GM23338 (cell line): ENCODE measurements around the gene SNAP91.
"Not testable (repeated sequence)": the region's sequence is repeated elsewhere in the genome, so short reads cannot be mapped to it uniquely, and the experiment has no call there.

ENCODE experiments used
- CREB1 ChIP-seq: fragments of 250-450 bp; sonication (Bioruptor Pico); IDR thresholded peaks from 2 replicates; pipeline ENCODE4 v1.5.0; 2020; ENCODE audit warnings: low read depth, mild to moderate bottlenecking, moderate library complexity
- CTCF ChIP-seq, 2 experiments: fragments of 200-600 bp in 1 of 2; sonication (generic) in 1 of 2; conservative IDR thresholded peaks; 2 replicates each; pipeline versions ENCODE4 v1.5.1 to v1.6.1; 2016 to 2017; ENCODE audit warnings: antibody characterized with exemption in 2 of 2, low read depth in 2 of 2, mild to moderate bottlenecking in 2 of 2, moderate library complexity in 1 of 2

DNA sequence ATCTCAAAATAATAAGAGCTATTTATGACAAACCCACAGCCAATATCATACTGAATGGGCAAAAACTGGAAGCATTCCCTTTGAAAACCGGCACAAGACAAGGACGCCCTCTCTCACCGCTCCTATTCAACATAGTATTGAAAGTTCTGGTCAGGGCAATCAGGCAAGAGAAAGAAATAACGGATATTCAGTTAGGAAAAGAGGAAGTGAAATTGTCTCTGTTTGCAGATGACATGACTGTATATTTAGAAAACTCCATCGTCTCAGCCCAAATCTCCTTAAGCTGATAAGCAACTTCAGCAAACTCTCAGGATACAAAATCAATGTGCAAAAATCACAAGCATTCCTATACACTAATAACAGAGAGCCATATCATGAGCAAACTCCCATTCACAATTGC is 158.4 kb downstream of the SNAP91 start:
- not testable (repeated sequence) for TF ChIP-seq CTCF (conservative IDR thresholded peaks at IDR 0.05; ENCODE audit: low read depth in 2 of 2); CREB1
